Head of caudate nucleus (tissue), 42 donors: ENCODE measurements around the gene DNAJA2.

Experiments used
- DNase-seq, 42 donors: peaks; one replicate each; pipeline versions ENCODE4 v3.0.0 to v3.0.0-alpha.2; 2020 to 2021; ENCODE audit warnings: mixed read lengths in 7 of 42
- intact Hi-C: fragments of 100-400 bp; cut with DNase I; formaldehyde crosslinking; loops from one replicate; pipeline ENCODE4 v1.15.0; 2022

DNAJA2 gene

DNA sequence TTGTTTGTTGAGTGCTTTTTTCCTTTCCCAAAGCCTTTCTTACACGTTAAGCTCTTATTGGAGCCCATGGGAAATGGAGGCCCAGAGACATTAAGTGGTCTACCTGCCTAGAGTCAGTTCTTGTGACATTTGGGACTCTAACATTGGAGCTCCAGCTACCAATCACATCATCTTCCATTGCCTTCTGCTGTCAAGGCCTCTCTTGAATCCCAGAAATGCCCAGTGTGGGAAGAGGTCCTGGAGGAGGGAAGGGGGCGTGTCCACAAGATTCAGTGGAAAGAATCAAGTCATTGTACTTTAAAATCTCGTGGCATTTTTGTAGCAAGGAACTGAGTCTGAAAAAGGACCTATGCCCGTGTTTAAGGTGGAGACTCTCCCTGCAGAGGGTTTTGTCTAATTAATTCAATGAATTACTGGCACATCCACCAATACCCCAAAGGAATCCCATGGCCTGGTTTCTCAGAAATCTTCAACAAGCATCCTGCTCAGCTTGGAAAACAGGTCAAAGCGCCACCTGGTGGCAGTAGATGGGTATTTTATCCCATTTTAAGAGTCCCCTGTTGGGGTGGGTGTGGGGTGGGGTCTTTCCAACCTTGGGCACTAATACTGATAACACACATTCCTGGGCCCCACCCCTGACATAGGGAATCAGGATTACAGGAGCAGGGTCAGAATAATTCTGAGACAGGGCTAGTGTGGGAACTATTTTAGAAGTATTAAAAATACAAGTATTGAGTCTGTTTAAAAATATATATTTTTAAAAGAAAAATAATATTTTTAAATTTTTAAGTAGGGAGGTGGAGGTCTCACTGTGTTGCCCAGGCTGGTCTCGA, 64.7 kb downstream of the DNAJA2 start:
- peak in 36 of 42 donors; percentile 40 to 87 (median 68) for DNase-seq
- intact Hi-C loops, result loop anchor here (5.0 kb wide), 1 partner anchor 56 kb away; no protein-coding TSS in a partner anchor

DNA sequence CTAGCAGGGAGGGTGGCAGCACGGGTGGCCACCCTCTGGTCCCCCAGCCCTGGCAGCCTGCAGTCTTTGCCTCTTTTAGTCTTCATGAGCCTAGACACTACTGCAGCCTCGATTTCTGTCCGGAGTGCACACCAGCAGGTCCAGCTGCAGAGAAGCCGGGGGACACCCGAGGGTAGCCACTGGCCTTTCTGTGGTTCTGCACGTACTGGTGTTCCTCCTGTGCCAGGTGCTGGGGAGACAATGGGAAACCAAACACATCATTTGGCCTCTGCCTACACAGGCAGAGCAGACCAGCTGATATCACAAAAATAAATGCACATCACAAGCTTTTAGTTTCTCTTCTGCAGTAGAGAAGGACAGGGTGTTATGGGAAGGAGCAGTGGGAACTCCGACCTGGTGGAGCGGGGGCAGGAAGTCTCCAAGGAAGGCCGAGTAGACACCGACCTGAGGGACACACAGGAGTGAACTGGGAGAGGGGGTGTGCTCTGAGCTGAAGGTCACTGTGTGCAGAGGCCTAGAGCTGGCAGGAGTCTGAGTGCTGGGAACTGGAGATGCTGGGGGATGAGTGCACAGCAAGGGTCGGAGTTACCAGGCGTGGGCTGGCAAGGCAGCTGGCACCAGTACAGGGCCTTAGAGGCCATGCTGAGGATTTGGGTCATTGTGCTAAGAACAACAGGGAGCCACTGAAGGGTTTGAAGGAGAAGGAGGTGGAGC, 66.3 kb downstream of the DNAJA2 start:
- no peak for DNase-seq
- intact Hi-C loops, result loop anchor here (5.0 kb wide), 1 partner anchor 55 kb away; no protein-coding TSS in a partner anchor

DNA sequence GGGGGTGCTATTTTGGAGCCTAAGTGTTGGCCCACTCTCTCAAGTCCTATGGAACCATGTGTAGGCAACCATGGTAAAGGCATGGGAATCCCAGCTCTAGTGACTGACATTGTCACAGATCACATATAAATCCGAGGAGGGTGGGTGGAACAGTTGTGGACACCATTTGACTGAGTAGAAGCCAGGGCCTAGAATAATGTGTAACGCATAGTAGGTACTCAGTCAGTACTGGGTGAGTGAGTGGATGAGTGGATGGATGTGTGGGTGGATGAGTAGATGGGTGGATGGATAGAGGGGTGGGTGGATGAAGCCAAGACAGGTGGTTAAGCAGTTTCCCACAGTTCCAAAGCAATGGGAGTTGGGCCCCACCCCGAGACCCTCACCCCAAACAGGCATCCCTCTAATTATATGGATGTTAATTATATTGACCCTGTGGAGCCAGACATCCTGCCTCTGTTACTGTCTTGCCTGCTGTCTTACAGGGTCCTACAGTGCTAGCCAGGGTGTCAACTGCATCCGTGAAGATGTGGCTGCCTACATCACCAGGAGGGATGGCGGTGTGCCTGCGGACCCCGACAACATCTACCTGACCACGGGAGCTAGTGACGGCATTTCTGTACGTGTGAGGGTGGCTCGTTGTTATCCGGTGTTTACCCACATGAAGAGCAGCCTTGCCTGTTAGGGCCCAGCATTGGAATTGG, 67.0 kb downstream of the DNAJA2 start:
- no peak for DNase-seq
- intact Hi-C loops, result loop anchor here (5.0 kb wide), 1 partner anchor 54 kb away; no protein-coding TSS in a partner anchor
